ENCODE results near the gene QRFP.
"Not testable (repeated sequence)": the region's sequence is repeated elsewhere in the genome, so short reads cannot be mapped to it uniquely, and the experiment has no call there.

Gene QRFP

DNA sequence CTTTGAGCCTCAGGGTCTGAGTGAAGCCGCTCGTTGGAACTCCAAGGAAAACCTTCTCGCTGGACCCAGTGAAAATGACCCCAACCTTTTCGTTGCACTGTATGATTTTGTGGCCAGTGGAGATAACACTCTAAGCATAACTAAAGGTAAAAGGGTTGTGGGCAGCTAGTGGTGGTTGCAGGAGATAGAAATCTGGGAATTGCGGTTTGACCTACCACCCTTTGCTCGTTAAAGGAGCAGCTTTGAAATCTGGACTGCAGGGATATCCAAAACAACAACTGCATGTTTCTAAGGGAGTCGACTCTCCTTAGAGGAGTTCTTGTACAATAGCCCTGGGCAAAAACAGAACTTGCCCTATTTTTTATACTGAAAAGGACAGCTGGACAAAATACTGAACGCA is 42.5 kb downstream of the QRFP start:
- no peak overlapping the region for H3K4me2 ChIP-seq (ENCODE audit: low read depth, low read length, poor library complexity, severe bottlenecking)
- H3K27ac ChIP-seq (ENCODE audit: low read depth, low read length): no peak overlapping the region
- no peaks in the 10 kb centered on the region for H3K9me3 ChIP-seq (ENCODE audit: insufficient read depth, low read length)
- H3K9ac ChIP-seq (ENCODE audit: low read length): no peak overlapping the region
- peaks cover 3% of the 10 kb centered on the region; the same call in 1 of the 2 replicates for H4K20me1 ChIP-seq (ENCODE audit: low read depth, low read length)
- no peak overlapping the region for H2AFZ ChIP-seq (ENCODE audit: low read depth, low read length, severe bottlenecking)
- no peaks in the 10 kb centered on the region for H3K9me2 ChIP-seq (replicated peaks; ENCODE audit: insufficient read depth, low read length)
- H3K27me3 ChIP-seq (ENCODE audit: low read length): no peaks in the 10 kb centered on the region
- no peaks in the 10 kb centered on the region for H3K79me2 ChIP-seq (ENCODE audit: insufficient read depth, low read length)
- TF ChIP-seq, protein P1, sequence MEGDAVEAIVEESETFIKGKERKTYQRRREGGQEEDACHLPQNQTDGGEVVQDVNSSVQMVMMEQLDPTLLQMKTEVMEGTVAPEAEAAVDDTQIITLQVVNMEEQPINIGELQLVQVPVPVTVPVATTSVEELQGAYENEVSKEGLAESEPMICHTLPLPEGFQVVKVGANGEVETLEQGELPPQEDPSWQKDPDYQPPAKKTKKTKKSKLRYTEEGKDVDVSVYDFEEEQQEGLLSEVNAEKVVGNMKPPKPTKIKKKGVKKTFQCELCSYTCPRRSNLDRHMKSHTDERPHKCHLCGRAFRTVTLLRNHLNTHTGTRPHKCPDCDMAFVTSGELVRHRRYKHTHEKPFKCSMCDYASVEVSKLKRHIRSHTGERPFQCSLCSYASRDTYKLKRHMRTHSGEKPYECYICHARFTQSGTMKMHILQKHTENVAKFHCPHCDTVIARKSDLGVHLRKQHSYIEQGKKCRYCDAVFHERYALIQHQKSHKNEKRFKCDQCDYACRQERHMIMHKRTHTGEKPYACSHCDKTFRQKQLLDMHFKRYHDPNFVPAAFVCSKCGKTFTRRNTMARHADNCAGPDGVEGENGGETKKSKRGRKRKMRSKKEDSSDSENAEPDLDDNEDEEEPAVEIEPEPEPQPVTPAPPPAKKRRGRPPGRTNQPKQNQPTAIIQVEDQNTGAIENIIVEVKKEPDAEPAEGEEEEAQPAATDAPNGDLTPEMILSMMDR (IDR thresholded peaks at IDR 0.05; ENCODE audit: insufficient read depth, low read length, poor library complexity, severe bottlenecking): no peak
- TF ChIP-seq EZH2phosphoT487 (conservative IDR thresholded peaks at IDR 0.05; ENCODE audit: low read length): no peak
- H3F3A ChIP-seq (ENCODE audit: insufficient read depth): no peaks in the 10 kb centered on the region
- no peak overlapping the region for H3K4me3 ChIP-seq (ENCODE audit: insufficient read depth, low read length, poor library complexity, severe bottlenecking)
- no peaks in the 10 kb centered on the region for H3K36me3 ChIP-seq (ENCODE audit: low read length)

DNA sequence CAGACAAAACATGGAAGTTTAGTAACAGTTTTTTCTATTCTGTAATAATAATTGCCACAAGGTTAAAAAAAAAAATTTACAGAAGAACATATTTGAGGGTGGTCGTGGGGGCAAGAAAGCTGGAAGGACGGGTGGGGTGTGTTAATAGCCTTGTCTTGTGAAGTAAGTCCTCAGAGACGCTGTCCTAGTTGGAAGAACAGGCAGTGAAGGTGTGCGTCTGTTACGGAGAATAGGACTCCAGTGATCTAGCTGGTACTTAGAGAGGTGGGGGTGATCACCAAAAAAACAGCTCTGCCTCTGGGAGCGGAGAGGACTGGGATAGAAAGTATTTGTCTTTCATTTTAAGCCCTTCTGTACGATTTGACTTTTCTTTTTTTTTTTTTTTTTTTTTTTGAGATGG is 43.8 kb downstream of the QRFP start:
- Histone ChIP-seq H3K9ac (ENCODE audit: low read length) (no peak overlapping the region), H2AFZ (ENCODE audit: low read depth, low read length, severe bottlenecking) (no peak overlapping the region), H3K27me3 (ENCODE audit: low read length) (no peaks in the 10 kb centered on the region), H3K9me2 (replicated peaks; ENCODE audit: insufficient read depth, low read length) (no peaks in the 10 kb centered on the region), H3K4me2 (ENCODE audit: low read depth, low read length, poor library complexity, severe bottlenecking) (no peak overlapping the region), H3K79me2 (ENCODE audit: insufficient read depth, low read length) (no peaks in the 10 kb centered on the region), H3F3A (ENCODE audit: insufficient read depth) (no peaks in the 10 kb centered on the region), H3K9me3 (ENCODE audit: insufficient read depth, low read length) (no peaks in the 10 kb centered on the region), H3K4me3 (ENCODE audit: insufficient read depth, low read length, poor library complexity, severe bottlenecking) (no peak overlapping the region), H3K27ac (ENCODE audit: low read depth, low read length) (no peak overlapping the region), H3K36me3 (ENCODE audit: low read length) (no peaks in the 10 kb centered on the region), H4K20me1 (ENCODE audit: low read depth, low read length) (peaks cover 3% of the 10 kb centered on the region; the same call in 1 of the 2 replicates)
- TF ChIP-seq EZH2phosphoT487 (conservative IDR thresholded peaks at IDR 0.05; ENCODE audit: low read length): no peak
- TF ChIP-seq, protein P1 (IDR thresholded peaks at IDR 0.05; ENCODE audit: insufficient read depth, low read length, poor library complexity, severe bottlenecking): no peak

DNA sequence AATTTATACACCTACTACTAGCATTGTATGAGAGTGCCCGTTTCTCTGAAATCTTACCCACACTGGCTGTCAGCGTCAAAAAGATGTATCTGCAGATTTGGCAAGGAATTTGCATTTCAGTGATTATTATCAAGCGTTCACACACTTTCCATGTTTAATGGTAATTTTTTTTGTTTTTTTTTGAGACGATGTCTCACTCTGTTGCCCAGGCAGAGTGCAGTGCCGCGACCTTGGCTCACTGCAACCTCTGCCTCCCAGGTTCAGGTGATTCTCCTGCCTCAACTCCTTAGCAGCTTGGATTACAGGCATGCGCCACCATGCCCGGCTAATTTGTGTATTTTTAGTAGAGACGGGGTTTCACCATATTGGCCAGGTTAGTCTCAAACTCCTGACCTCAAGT is 47.3 kb downstream of the QRFP start:
- H2AFZ ChIP-seq (ENCODE audit: low read depth, low read length, severe bottlenecking): no peak overlapping the region
- H3F3A ChIP-seq (ENCODE audit: insufficient read depth): no peaks in the 10 kb centered on the region
- peaks cover 8% of the 10 kb centered on the region; the same call in 1 of the 2 replicates for H4K20me1 ChIP-seq (ENCODE audit: low read depth, low read length)
- H3K9me3 ChIP-seq (ENCODE audit: insufficient read depth, low read length): no peaks in the 10 kb centered on the region
- H3K4me2 ChIP-seq (ENCODE audit: low read depth, low read length, poor library complexity, severe bottlenecking): no peak overlapping the region
- H3K79me2 ChIP-seq (ENCODE audit: insufficient read depth, low read length): no peaks in the 10 kb centered on the region
- no peak overlapping the region for H3K27ac ChIP-seq (ENCODE audit: low read depth, low read length)
- TF ChIP-seq EZH2phosphoT487 (conservative IDR thresholded peaks at IDR 0.05; ENCODE audit: low read length): no peak
- TF ChIP-seq, protein P1 (IDR thresholded peaks at IDR 0.05; ENCODE audit: insufficient read depth, low read length, poor library complexity, severe bottlenecking): no peak
- H3K4me3 ChIP-seq (ENCODE audit: insufficient read depth, low read length, poor library complexity, severe bottlenecking): no peak overlapping the region
- no peaks in the 10 kb centered on the region for H3K9me2 ChIP-seq (replicated peaks; ENCODE audit: insufficient read depth, low read length)
- no peak overlapping the region for H3K9ac ChIP-seq (ENCODE audit: low read length)
- H3K36me3 ChIP-seq (ENCODE audit: low read length): no peaks in the 10 kb centered on the region
- H3K27me3 ChIP-seq (ENCODE audit: low read length): no peaks in the 10 kb centered on the region

DNA sequence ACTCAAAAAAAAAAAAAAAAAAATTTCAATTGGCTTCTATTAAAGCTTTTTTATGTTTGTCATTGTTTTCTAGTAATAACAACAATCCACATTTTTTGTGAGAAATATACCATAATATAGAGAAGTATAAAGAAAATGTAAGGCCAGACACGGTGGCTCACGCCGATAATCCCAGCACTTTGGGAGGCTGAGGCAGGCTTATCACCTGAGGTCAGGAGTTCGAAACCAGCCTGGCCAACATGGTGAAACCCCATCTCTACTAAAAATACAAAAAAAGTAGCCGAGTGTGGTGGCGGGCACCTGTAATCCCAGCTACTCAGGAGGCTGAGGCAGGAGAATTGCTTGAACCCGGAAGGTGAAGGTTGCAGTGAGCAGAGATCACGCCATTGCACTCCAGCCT is 48.1 kb downstream of the QRFP start:
- H3K4me3 ChIP-seq (ENCODE audit: insufficient read depth, low read length, poor library complexity, severe bottlenecking); H3K9me3 ChIP-seq (ENCODE audit: insufficient read depth, low read length); H3K79me2 ChIP-seq (ENCODE audit: insufficient read depth, low read length); H3F3A ChIP-seq (ENCODE audit: insufficient read depth); H4K20me1 ChIP-seq (ENCODE audit: low read depth, low read length); H3K9me2 ChIP-seq (replicated peaks; ENCODE audit: insufficient read depth, low read length); H3K27ac ChIP-seq (ENCODE audit: low read depth, low read length); H3K9ac ChIP-seq (ENCODE audit: low read length); H3K36me3 ChIP-seq (ENCODE audit: low read length); H3K4me2 ChIP-seq (ENCODE audit: low read depth, low read length, poor library complexity, severe bottlenecking); H2AFZ ChIP-seq (ENCODE audit: low read depth, low read length, severe bottlenecking); H3K27me3 ChIP-seq (ENCODE audit: low read length): not testable (repeated sequence)

Measured in SU-DHL-6 (cell line).